Measurements from ENCODE around the gene ADAM10. TPM values are rescaled to one million over a fixed set of nuclear protein-coding genes. Genes with fewer than 3 reads are reported as not detected.

ADAM10 gene
- total RNA-seq, 1 donor from 2014 or later = 36.6 TPM

GRCh38 chr15:58678683-58679082 lies 70.8 kb downstream of the ADAM10 start:
- no peak for DNase-seq (ENCODE audit: low spot score)
- ATAC-seq = no peak

- DNase-seq (ENCODE audit: low spot score) = no peak
- ATAC-seq = no peak
Measured at GRCh38 chr15:58677426-58677825, 72.1 kb downstream of the ADAM10 start.

- no peak for DNase-seq (ENCODE audit: low spot score)
- no peak for ATAC-seq
Measured at GRCh38 chr15:58676766-58677165, 72.7 kb downstream of the ADAM10 start.

GRCh38 chr15:58671186-58671585 lies 78.3 kb downstream of the ADAM10 start:
- ATAC-seq (no peak), DNase-seq (ENCODE audit: low spot score) (no peak)

GRCh38 chr15:58669108-58669507 lies 80.4 kb downstream of the ADAM10 start:
- DNase-seq (ENCODE audit: low spot score) (no peak), ATAC-seq (no peak)

GRCh38 chr15:58666957-58667356 lies 82.5 kb downstream of the ADAM10 start:
- ATAC-seq (no peak), DNase-seq (ENCODE audit: low spot score) (no peak)

GRCh38 chr15:58665672-58666071 lies 83.8 kb downstream of the ADAM10 start:
- DNase-seq (ENCODE audit: low spot score) (no peak), ATAC-seq (no peak)

GRCh38 chr15:58650102-58650501 lies 99.4 kb downstream of the ADAM10 start:
- no peak for DNase-seq (ENCODE audit: low spot score)
- ATAC-seq = no peak

GRCh38 chr15:58649175-58649574 lies 100.3 kb downstream of the ADAM10 start:
- ATAC-seq = no peak
- DNase-seq (ENCODE audit: low spot score) = no peak

GRCh38 chr15:58643996-58644395 lies 105.5 kb downstream of the ADAM10 start:
- no peak for DNase-seq (ENCODE audit: low spot score)
- no peak for ATAC-seq

GRCh38 chr15:58641660-58642059 lies 107.8 kb downstream of the ADAM10 start:
- ATAC-seq (no peak), DNase-seq (ENCODE audit: low spot score) (no peak)

- DNase-seq (ENCODE audit: low spot score) (no peak), ATAC-seq (no peak)
Measured at GRCh38 chr15:58639992-58640391, 109.5 kb downstream of the ADAM10 start.

- ATAC-seq = no peak
- DNase-seq (ENCODE audit: low spot score) = no peak
Measured at GRCh38 chr15:58639002-58639756, 110.3 kb downstream of the ADAM10 start.

- no peak for DNase-seq (ENCODE audit: low spot score)
- no peak for ATAC-seq
Measured at GRCh38 chr15:58632789-58633188, 116.7 kb downstream of the ADAM10 start.

- ATAC-seq = no peak
- DNase-seq (ENCODE audit: low spot score) = no peak
Measured at GRCh38 chr15:58631319-58631718, 118.2 kb downstream of the ADAM10 start.

- ATAC-seq (peak; percentile 31), DNase-seq (ENCODE audit: low spot score) (no peak)
Measured at GRCh38 chr15:58629625-58630024, 119.9 kb downstream of the ADAM10 start.

- DNase-seq (ENCODE audit: low spot score) = no peak
Measured at GRCh38 chr15:58628206-58628947, 121.1 kb downstream of the ADAM10 start.

GRCh38 chr15:58627701-58628100 lies 121.8 kb downstream of the ADAM10 start:
- ATAC-seq (peak; percentile 16), DNase-seq (ENCODE audit: low spot score) (no peak)

More at GRCh38 chr15:58628206-58628947, 121.1 kb downstream of the ADAM10 start:
- ATAC-seq = peak; percentile 80

- DNase-seq (ENCODE audit: low spot score) (no peak), ATAC-seq (no peak)
Measured at GRCh38 chr15:58627046-58627445, 122.5 kb downstream of the ADAM10 start.

GRCh38 chr15:58626378-58626777 lies 123.1 kb downstream of the ADAM10 start:
- ATAC-seq (no peak), DNase-seq (ENCODE audit: low spot score) (no peak)

- ATAC-seq = no peak
- no peak for DNase-seq (ENCODE audit: low spot score)
Measured at GRCh38 chr15:58622877-58623276, 126.6 kb downstream of the ADAM10 start.

- ATAC-seq (peak; percentile 86), DNase-seq (ENCODE audit: low spot score) (peak; percentile 49)
Measured at GRCh38 chr15:58620268-58620667, 129.2 kb downstream of the ADAM10 start.

All from left lobe of liver (tissue), 2 donors.